Measurements from ENCODE around the gene NPHP4.

NPHP4 gene

DNA sequence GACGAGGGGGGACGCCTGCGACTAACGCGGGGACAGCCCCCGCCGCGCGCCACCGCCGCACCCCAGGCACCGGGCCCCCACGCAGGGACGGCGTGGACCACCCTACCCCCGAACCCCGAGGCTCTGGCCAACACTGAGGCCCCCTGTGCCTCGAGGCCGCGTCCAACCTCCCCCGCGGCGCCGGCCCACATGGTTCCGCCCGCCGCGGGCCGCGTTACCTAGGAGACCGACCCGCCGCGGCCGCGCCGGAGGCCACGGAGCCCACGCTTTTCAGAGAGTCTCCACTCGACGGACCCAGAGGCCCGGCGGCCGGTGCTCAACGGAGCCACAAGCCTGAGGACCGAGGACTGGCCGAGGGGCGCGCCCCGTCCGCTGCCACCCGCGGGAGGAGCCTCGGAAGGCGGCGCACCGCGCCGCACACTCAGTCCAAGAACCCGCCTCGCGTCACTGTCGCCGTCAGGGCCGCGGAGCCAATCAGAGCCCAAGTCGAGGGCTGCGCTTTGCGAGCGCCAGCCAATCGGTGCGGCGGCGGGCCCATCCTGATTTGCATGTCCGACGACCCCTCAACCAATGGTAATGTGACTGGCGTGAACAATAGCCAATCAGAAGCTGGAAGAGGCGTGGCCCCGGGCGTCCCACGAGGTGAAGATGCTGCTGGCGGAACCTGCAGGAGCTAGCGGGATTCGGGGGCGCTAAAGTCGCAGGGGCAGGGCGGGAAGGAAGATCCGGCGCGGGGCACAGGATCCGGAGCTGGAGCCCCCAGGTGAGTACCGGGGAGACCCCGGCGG is at the start of gene NPHP4:
Gene NPHP4, minus strand, starts transcription at position 400 of the 788 bp plus-strand sequence. CDS start 6,136 bp downstream, outside the sequence.
- peak; percentile 99 for DNase-seq (ENCODE audit: low read depth)

DNA sequence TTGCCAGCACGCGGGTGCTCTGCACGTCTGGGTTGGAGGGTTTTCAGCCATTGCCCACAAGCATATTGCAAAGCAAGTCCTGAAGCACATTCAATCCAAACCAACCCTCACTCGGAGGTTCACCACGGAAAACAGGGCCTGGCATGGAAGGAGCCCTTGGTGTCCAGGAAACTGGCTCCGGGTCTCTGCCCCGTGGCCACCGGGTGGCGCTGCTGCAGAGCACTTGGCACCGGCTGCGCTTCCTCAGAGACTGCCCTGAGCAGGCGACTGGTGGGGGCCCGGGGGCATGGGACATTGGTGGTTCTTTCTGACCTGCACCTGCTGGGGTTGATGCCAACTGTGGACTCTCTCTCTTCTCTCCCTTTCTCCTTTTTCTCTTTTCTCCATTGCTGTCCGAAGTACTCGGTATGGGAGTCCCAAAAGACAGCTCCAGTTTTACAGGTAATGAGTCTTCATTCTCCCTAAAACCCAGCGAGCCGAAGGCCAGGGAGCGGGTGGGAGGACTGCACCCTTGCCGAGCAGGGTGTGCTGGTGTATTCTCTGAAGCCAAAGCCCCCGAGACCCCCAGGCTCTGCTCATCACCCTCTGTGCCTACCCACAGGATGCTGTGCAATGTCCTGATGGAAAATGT is 49.3 kb upstream of the NPHP4 start:
- no peak for DNase-seq (ENCODE audit: low read depth)

DNA sequence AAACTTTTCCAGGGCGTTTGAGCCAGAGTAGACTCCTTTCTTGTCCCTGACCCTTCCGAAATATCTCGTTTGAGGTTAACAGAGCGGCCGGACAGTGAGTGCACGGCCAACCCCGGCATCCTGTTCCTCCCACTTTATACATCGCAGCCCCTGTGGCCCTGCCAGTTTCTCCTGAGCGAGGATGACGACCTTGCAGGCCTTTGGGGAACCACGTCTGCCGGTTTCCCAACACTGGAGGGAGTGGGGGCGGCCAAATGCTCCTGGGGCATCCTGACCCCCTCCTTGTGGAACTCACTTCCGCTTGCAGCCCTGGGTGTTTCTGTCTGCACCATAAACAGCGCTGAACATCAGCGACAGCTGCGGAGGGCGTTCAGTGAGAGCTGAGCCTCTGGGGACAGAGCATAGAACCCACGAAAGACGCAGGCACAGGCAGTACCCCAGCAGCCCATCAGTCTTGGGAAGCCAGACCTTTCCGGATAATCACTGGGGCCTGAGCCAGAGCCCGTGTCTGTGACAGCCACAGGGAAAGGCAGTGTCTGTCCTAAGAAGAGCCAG is 48.7 kb upstream of the NPHP4 start:
- DNase-seq (ENCODE audit: low read depth): no peak

DNA sequence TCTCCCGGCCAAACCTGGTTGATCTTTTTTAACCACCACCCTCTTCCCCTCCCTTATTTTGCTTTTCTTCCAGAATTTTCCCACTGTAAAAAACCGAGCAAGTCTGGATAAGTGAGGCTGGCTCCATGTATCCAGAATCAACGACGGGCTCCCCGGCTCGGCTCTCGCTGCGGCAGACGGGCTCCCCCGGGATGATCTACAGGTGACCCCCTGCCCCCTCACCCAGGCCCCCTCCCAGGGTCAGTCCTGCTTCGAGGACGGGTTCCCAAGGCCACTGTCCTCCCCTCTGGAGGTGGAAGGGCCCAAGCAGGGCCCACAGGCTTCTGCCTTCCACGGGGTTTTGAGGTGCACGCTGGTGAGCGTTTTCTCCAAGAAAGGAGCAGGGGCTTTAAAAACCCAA is 48.2 kb upstream of the NPHP4 start:
- no peak for DNase-seq (ENCODE audit: low read depth)

DNA sequence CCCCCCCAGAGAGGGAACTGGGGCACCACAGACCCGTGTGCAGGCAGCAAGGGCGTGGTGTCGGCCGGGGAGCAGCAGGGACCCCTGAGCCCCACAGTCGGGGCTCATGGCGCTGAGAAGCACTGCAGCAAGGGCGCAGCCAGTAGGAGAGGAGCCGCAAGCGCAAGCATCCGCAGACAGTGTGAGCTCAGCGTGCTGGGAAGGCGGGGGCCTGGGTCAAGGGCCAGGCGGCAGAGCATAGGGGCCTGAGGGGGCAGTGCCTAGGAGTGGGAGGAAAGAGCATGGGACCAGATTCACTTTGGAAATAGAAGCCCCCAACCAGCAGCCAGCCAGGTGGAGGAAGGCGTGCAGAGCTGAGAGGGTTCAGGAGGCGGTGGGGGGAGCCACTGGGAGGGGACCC is 46.8 kb upstream of the NPHP4 start:
- DNase-seq (ENCODE audit: low read depth): no peak

DNA sequence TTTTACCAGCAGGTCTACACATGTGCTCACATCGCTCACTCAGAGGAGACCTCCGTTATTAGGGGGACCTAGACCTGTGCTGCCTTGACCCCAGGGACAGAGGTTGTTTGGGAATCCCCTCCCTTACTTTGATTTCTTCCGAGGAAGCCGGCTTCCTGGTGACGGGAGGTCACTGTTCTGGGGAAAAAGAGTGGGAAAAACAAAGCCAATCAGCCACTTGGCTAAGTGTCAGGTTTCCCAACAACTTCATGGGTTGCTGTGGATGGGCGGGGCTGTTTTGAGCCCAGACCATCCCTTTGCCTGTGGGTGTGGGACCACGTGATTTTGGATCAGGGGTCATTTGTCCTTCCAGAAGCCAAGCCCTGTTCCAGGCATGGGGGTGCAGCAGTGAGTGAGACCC is 46.4 kb upstream of the NPHP4 start:
- DNase-seq (ENCODE audit: low read depth): no peak

DNA sequence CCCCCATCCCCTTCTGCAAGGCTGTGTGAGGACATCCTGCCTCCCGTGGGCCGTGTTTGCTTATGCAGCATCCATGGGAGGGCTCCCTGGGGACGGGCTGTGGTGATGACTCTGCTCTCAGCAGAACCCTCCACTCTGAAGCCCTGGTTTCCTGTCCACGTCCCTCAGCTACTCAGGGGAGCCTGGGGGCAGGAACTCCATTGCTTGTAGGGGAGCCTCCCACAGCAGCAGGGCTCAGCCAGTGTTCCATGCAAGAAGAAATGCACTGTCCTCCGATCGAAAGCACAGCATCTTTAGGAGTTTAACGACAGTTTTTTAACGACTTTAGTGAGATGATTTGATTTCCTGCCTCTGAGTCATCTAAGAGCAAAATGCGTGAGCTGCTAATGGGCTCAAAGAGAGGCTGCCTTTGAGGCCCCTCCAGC is 45.1 kb upstream of the NPHP4 start:
- DNase-seq (ENCODE audit: low read depth): no peak

DNA sequence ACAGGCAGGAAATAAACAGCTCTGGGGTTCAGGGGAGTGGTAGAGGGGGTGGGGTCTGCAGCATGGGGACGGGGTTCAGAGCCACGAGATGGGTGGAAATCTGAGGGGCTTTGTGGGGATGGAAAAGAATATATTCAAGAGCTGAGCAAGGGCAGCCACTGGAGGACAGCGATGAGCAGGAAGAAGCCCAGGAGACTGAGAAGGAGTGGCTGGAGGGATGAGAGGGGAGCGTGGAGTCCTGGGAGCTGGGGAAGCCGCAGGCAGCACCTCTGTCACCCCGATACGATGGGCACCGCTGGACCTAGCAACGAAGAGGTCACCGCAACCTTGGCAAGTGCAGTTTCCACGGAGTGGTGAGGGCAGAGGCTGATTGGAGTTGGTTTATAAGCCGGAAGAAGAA is 43.5 kb upstream of the NPHP4 start:
- no peak for DNase-seq (ENCODE audit: low read depth)

DNA sequence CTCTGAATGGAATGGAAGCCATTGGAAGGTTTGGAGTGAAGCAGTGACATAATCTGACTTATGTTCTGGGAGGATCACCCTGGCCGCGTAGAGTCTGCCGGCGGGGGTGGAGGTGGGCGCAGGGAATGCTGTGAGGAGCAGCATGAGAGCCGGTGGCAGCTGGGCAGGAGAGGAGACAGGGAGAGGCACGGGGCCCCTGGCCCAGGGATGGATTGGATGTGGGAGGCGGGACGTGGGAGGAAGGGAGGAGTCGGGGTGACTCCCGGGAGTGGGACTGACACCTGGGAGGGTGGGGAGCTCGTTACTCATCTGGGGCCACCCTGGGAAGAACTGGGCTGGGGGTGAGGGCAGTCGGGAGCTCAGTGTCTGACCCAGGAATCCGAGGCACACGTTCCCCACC is 43.1 kb upstream of the NPHP4 start:
- no peak for DNase-seq (ENCODE audit: low read depth)

DNA sequence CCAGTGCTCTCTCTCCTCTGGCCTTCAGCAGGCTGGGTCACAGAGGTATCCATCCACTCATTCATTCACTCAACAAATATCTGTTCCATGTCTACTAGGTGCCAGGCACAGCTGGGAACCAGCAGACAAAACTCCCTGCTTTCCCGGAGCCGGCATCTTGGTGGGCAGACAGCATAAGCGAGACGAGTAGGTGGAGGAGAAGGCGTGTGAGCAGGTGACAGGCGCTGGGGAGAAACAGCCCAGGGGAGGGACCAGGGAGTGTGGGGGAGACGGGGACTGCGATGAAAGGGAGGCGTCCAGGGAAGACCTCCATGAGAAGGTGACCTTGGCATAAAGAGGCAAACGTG is 42.5 kb upstream of the NPHP4 start:
- no peak for DNase-seq (ENCODE audit: low read depth)

DNA sequence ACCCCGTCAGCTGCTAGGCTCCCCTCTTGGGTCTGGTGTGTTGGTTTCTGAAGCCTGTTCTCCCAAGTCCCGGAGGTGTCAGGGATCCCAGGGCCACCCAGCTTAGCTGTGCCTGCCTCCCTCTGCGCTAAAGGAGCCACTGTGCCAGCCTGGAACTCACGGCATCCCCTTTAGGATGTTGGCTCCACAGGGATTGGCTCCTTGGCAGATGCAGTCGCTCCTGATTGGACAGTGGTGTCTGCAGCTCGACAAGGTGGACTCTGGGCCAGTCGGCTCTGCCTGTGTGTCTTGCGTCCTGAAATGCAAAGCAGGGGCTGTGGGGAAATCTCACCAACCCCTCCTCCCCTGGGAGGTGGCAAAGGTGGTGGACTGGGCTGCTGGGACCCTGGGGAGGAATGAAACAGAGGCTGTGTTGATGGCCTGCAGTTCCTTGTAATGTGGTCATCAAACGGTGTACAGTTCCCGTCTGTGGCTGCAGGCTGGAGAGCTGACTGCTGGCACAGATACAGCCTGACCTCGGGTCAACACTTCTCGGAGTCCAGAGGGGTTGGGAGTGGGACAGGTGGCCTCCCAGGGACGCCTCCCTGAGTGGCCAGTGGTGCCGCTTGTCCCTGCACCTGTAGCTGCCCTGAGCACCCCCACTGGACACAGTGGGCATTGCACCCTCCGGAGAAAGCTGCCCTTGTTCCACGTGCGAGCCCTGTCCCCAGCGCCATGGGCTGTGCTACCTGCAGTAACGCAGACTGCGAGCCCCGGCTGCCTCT is 41.9 kb upstream of the NPHP4 start:
- no peak for DNase-seq (ENCODE audit: low read depth)

DNA sequence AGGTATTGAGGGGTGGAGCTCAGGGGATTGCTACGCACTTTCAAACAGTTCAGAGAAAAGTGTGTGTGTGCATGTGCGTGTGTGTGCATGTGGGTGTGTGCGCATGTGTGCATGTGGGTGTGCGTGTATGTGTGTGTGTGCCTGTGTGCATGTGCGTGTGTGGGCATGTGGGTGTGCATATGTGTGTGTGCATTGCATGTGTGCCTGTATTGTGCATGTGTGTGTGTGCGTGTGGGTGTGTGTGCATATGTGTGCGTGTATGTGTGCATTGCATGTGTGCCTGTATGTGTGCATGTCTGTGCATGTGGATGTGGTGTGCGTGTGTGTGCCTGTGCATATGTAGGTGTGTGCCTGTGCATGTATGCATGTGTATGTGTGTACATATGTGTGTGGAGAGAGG is 40.9 kb upstream of the NPHP4 start:
- DNase-seq (ENCODE audit: low read depth): no peak

DNA sequence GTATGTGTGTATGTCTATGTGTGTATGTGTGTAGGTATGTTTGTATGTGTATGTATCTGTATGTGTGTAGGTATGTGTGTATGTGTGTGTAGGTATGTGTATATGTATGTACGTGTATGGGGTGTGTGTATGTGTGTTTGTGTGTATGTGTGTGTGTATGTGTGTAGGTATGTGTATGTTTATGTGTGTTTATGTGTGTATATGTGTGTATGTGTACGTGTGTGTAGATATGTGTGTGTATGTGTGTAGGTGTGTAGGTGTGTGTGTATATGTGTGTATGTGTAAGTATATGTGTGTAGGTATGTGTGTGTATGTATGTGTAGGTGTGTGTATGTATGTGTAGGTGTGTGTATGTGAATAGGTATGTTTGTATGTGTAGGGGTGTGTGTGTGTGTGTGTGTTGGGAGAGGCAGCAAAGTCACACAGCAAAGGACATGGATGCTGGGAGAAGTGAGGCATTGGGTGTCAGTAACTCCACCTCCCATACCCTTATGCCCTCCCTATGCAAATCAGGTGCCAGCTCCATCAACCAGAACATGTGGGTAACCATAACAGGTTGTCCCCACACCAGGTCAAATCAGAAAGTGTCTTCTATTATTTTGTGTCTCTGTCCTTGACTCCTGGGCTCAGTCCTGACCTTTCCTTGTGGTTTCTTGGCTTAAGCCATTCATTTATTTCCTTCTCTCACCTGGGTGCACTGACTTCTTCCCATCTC is 38.5 kb upstream of the NPHP4 start:
- DNase-seq (ENCODE audit: low read depth): no peak

DNA sequence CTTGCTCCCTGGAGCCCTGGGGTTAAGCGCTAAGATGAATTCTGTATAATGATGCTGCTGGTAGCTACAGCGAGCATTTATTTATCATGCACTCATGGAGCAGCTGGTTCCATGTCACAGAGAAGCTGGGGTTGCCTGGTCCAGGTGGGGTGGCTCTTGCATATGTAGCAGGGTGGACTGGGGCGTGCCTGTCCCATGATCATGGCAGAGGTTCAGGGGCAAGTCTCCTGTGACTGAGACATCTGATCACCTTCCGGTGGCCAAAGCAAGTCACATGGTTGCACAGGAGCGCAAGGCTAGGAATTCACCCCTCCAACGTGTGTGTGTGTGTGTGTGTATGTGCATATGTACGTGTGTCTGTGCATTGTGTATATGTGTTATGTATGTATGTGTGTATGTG is 37.9 kb upstream of the NPHP4 start:
- DNase-seq (ENCODE audit: low read depth): no peak

DNA sequence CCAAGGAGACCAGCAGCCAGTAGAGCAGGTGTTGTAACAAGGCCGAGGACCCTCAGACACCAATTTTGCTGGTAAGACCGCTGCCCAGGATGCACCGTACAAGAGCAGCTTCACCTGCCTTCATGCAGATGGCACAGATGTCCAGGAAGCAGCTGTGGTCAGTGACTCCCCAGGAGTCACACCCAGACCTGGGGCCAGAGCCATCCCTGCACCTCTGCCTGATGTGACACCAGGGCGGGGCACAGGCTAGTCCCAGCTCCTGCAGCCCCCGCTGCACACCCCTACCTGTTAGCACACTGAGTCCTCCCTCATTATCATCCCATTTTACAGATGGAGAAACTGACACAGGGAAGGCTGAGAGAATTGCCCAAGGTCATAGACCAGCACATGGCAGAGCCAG is 37.1 kb upstream of the NPHP4 start:
- no peak for DNase-seq (ENCODE audit: low read depth)

DNA sequence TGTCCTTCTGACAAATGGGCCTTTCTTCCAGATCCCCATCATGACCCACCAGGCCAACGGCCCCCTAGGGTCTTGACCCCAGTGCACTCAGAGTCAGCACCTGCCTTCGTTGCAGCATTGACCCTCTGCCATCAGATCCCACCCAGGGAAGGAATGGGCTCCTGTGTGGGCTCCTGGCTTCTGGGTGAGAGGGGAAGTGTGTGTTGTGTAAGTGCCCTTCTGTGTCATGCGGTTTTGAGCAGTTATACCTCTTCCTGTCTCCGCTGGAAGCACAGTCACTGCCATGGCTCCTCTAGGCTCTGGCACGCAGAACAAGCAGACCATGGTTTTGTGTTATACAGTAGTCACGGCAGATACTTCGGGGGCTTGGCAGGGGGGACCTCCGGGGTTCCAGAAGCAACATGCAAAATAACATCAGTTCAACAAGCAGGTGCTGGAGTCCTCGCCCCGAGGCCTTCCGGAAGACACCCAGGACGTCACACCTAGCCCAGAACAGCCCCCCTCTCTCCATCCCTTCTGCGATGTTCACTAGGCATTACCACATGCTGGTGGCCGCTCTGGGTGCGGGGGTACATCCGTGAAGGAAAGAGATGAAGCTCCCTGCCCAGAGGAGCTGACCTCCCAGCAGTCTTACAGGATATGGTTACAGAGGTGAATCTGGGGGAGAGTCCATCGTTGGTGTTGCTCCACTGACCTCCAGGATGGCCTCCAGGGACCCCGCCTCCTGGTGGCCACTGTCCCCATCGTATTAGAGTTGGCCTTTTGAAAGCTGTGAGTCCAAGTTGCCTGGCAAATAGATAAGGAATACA is 36.0 kb upstream of the NPHP4 start:
- DNase-seq (ENCODE audit: low read depth): peak; percentile 63

DNA sequence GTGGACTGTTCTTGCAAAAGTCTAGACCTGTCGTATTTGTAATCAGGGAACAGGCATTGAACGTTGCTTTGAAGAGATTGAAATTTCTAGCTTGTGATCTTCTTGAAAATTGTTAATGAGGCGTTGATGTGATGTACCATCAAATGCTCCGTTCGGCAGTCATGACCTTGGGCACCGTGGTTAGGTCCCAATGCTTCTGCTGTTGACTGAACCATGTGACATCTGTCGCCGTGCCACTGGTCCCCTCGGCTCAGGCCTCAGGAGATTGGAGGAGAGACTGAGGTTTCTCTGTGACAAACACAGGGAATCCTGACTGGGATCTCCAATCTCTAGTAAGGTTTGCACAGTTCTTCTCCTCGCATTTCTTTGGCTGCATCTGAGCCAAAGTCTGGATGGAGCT is 35.4 kb upstream of the NPHP4 start:
- no peak for DNase-seq (ENCODE audit: low read depth)

DNA sequence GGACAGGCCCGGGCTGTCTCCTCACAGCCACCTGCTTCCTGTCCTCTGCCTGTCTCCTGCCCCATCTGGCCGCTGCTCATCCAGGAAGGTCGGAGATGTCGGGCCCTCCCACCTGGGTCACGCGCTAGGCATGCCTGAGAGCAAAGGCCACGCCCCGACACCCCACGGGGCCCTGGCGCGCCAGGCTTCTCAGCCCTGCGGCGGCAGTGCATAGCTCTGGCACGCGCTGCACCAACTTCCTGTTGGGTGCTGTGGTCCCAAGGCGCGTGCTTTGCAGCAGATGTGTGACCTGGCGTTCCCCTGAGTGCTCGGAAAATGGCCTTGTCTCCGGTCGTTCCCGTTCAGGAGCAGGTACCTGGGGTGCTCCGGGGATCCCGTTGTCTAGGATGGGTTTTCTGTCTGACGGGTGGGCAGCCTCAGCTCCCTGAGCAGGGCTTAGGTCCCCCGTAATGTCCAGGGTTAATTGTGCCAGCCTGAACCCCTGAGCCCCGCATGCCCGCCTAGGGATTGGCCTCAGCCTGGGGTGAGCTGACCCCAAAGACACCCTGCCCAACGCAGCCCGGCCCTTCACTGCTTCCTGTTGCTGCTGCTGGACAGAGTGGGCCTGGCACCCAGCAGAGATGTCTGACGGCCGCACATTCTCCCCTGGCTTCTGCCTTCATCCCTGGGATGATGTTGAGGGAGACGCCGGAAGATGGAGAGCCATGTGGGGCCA is 34.0 kb upstream of the NPHP4 start:
- DNase-seq (ENCODE audit: low read depth): peak; percentile 95

DNA sequence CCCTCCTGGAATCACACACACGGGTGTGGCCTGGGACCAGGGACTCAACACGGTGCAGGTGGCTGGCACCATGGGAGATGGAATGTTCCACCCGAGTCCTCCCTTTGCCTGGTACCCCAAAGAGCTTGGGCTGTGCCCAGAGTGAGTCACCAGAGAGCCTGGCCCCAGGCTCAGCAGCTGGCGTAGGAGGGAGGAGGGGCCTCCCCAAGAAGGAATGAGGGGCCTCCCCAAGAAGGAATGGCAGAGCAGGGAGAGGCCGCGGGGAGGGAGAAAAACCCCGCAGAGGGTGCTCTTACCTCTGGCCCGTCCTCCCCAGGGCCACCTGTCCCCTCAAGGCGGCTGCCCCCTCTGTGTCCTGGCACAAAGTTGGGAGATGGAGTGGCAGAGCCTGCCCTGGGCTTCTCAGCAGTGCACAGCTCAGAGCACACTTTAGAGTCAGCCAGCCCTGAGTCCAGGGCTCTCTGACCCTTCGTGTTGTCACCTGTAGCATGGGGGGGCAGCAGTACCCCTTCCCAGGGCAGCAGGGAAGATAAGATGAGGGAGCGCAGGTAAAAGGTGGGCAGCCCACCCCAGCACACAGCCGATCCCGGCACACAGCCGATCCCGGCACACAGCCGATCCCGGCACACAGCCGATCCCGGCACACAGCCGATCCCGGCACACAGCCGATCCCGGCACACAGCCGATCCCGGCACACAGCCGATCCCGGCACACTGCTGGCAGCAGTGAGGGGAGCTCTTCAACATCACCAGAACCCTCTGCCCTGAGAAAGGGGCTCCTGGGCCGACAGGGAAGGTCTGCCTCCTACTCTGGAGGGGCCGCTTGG is 33.3 kb upstream of the NPHP4 start:
- DNase-seq (ENCODE audit: low read depth): no peak

DNA sequence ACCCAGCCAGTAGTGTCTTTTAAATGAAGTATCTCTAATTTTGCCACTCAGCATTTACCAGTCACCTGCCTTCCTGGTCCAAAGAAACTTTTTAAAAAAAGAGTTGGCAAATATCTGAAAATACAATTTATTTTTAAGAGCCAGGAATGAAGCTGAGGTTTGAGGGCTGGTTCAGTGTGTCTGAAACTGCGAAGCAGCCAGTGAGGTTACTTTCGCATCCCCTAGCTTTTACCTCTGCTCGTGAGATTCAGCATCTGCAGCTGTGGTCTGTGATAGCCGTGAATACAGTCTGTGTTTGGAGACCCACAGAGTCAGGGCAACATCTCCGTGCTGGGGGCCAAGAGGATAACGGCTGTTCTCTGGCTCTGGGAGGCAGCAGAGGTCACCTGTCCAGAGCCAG is 32.2 kb upstream of the NPHP4 start:
- no peak for DNase-seq (ENCODE audit: low read depth)
